Colonic mucosa (tissue), 4 donors: Measurements from ENCODE around the gene TOLLIP. TPM values are rescaled to one million over a fixed set of nuclear protein-coding genes. Genes with fewer than 3 reads are reported as not detected.

Experiments used
- DNase-seq: peaks from one replicate; pipeline ENCODE4 v3.0.0-alpha.2; 2020
- H3K27ac ChIP-seq: fragments of 200-600 bp; one replicate; pipeline ENCODE4 v1.8.0; 2021
- H3K27me3 ChIP-seq: fragments of 200-600 bp; one replicate; pipeline ENCODE4 v1.8.0; 2021
- H3K36me3 ChIP-seq: fragments of 200-600 bp; one replicate; pipeline ENCODE4 v1.8.0; 2021
- H3K4me1 ChIP-seq: fragments of 200-600 bp; one replicate; pipeline ENCODE4 v1.8.0; 2021; ENCODE audit warnings: mild to moderate bottlenecking
- H3K4me3 ChIP-seq: fragments of 200-600 bp; one replicate; pipeline ENCODE4 v1.8.0; 2021
- H3K9ac ChIP-seq, 2 donors: one replicate each; pipeline ENCODE4 v1.7.0; 2013; ENCODE audit warnings: control low read depth in 2 of 2, low read depth in 2 of 2, low read length in 2 of 2
- H3K9me3 ChIP-seq: fragments of 200-600 bp; one replicate; pipeline ENCODE4 v1.8.0; 2021
- CTCF ChIP-seq: fragments of 200-600 bp; IDR thresholded peaks from one replicate; pipeline ENCODE4 v1.8.0; 2022; ENCODE audit warnings: antibody characterized with exemption, mild to moderate bottlenecking
- intact Hi-C: fragments of 100-400 bp; cut with DNase I; formaldehyde crosslinking; loops from one replicate; pipeline ENCODE4 v1.14.1; 2022
- total RNA-seq, 2 donors: library from RNA; stranded (reverse); fragmentation: NEBNext Ultra II Directional in 1 of 2; extraction: Animal tissue kit (Norgen Biotek cat#: 25700) in 1 of 2; gene quantifications; one replicate each; pipeline ENCODE4 v1.2.1, GENCODE V29; 2021
- donor health status: healthy.
- donor health status: DM: no; HTN: no; CAD: no.
- donor health status: DM: no; HTN: no; CAD: no.

The TOLLIP gene
- total RNA-seq, 2 donors from 2014 or later: 49.8 to 59.7 TPM

DNA sequence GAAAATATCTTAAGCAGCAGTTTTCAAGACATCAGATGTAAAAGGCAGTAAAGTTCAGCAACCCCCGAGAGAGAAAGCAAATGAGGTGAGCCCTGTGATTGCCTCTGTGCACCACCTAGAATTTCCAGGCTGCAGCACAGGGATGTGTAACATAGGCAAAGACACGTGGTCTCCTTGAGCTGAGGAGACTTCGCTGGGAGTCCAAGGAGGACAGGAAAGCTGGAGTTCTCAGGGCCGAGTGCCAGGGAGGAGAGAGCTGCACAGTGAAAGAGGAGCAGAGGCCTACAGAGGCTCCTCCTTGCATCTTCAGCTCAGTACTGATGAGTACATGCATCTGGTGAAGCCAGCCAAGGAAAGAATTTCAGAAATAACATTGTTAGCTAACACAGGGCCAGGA is 17.6 kb upstream of the TOLLIP start:
- DNase-seq: no peak
- Histone ChIP-seq H3K27ac (no peak overlapping the region), H3K36me3 (no peaks in the 10 kb centered on the region), H3K4me1 (no peaks in the 10 kb centered on the region), H3K27me3 (no peaks in the 10 kb centered on the region), H3K9me3 (no peaks in the 10 kb centered on the region), H3K4me3 (no peak overlapping the region), H3K9ac (no peak overlapping the region)
- TF ChIP-seq CTCF: no peak
- intact Hi-C loops: no loop called here

GRCh38 chr11:1326435-1327063 is 17.1 kb upstream of the TOLLIP start:
- no peak for DNase-seq
- intact Hi-C loops: no loop called here

GRCh38 chr11:1323774-1324173 is 14.3 kb upstream of the TOLLIP start:
- intact Hi-C loops: no loop called here
- no peak overlapping the region for H3K4me3 ChIP-seq
- TF ChIP-seq CTCF: no peak
- no peak overlapping the region for H3K27ac ChIP-seq
- no peaks in the 10 kb centered on the region for H3K9me3 ChIP-seq
- no peaks in the 10 kb centered on the region for H3K27me3 ChIP-seq
- no peaks in the 10 kb centered on the region for H3K36me3 ChIP-seq
- no peak for DNase-seq
- H3K4me1 ChIP-seq: no peaks in the 10 kb centered on the region
- H3K9ac ChIP-seq: no peak overlapping the region

More at GRCh38 chr11:1326435-1327063, 17.1 kb upstream of the TOLLIP start:
- no peak overlapping the region for H3K9ac ChIP-seq
- no peaks in the 10 kb centered on the region for H3K27me3 ChIP-seq
- no peaks in the 10 kb centered on the region for H3K4me1 ChIP-seq
- H3K4me3 ChIP-seq: no peak overlapping the region
- no peaks in the 10 kb centered on the region for H3K9me3 ChIP-seq
- no peak overlapping the region for H3K27ac ChIP-seq
- no peaks in the 10 kb centered on the region for H3K36me3 ChIP-seq
- TF ChIP-seq CTCF: no peak

GRCh38 chr11:1317993-1318392 is 8.6 kb upstream of the TOLLIP start:
- no peak for DNase-seq
- Histone ChIP-seq H3K36me3 (no peaks in the 10 kb centered on the region), H3K4me1 (no peaks in the 10 kb centered on the region), H3K9me3 (no peaks in the 10 kb centered on the region), H3K27me3 (no peaks in the 10 kb centered on the region), H3K27ac (no peak overlapping the region), H3K9ac (no peak overlapping the region), H3K4me3 (no peak overlapping the region)
- intact Hi-C loops: no loop called here
- TF ChIP-seq CTCF: no peak

- no peak for TF ChIP-seq CTCF
- DNase-seq: no peak
These were observed 8.0 kb upstream of the TOLLIP start for GRCh38 chr11:1317432-1317831.

More at GRCh38 chr11:1317432-1317831, 8.0 kb upstream of the TOLLIP start:
- Histone ChIP-seq H3K9ac (no peak overlapping the region), H3K27me3 (no peaks in the 10 kb centered on the region), H3K27ac (no peak overlapping the region), H3K9me3 (no peaks in the 10 kb centered on the region), H3K36me3 (no peaks in the 10 kb centered on the region), H3K4me1 (no peaks in the 10 kb centered on the region), H3K4me3 (no peak overlapping the region)
- intact Hi-C loops: no loop called here
